ENCODE measurements around the gene CDH15. TPM values are rescaled to one million over a fixed set of nuclear protein-coding genes. Genes with fewer than 3 reads are reported as not detected.

The CDH15 gene
- total and polyA plus RNA-seq, 2 of the 13 experiments (the other 11 are each of a cell fraction or from before 2014, with no cell fraction given), result 0.74 to 2.2 TPM

DNA sequence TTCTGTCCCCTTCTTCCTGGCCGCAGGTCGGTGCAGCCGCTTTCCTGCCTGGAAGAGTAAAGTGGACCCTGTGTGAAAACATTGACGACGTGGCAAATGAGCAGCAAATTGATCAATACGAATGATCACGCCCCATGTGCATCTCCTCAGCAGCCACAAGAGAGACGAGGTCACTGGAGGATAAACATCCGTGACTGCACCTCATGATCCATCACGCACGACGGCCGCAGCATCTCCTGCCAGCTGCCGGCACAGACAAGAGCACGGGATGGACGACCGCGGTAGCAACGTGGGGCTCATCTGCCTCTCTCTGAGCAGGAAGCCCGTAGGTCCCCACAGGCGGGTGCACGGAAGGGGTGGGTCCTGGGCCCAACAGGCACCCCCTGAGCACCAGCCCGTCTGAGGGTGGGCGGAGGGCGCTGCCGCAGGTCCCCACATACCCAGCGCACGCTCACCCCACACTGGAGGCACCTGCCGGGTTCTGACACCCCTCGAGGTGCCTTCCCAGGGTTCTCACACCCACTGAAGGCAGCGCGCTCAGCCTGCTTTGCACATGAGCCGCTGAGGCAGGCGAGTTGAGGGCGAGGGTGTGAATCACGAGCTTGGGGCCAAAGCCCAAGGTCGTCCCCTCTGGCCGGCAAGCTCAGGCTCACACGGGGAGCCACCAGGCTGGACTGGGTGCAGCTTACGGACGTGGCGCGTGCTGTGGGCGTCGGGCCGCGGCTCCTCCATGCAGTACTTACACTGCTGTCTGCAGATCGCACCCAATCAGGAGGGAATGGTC lies 12.3 kb upstream of the CDH15 start (continued):
- TF ChIP-seq ZNF713 (CRISPR knock-in tag; IDR thresholded peaks at IDR 0.05), result no peak
- no peak; the same call in none of the 2 replicates for TF ChIP-seq ZNF460 (CRISPR knock-in tag; IDR thresholded peaks at IDR 0.05; ENCODE audit: borderline replicate concordance)
- no peak for TF ChIP-seq CENPX (CRISPR knock-in tag; IDR thresholded peaks at IDR 0.05)
- TF ChIP-seq ZNF549 (CRISPR knock-in tag; IDR thresholded peaks at IDR 0.05), result no peak
- TF ChIP-seq, protein P1, sequence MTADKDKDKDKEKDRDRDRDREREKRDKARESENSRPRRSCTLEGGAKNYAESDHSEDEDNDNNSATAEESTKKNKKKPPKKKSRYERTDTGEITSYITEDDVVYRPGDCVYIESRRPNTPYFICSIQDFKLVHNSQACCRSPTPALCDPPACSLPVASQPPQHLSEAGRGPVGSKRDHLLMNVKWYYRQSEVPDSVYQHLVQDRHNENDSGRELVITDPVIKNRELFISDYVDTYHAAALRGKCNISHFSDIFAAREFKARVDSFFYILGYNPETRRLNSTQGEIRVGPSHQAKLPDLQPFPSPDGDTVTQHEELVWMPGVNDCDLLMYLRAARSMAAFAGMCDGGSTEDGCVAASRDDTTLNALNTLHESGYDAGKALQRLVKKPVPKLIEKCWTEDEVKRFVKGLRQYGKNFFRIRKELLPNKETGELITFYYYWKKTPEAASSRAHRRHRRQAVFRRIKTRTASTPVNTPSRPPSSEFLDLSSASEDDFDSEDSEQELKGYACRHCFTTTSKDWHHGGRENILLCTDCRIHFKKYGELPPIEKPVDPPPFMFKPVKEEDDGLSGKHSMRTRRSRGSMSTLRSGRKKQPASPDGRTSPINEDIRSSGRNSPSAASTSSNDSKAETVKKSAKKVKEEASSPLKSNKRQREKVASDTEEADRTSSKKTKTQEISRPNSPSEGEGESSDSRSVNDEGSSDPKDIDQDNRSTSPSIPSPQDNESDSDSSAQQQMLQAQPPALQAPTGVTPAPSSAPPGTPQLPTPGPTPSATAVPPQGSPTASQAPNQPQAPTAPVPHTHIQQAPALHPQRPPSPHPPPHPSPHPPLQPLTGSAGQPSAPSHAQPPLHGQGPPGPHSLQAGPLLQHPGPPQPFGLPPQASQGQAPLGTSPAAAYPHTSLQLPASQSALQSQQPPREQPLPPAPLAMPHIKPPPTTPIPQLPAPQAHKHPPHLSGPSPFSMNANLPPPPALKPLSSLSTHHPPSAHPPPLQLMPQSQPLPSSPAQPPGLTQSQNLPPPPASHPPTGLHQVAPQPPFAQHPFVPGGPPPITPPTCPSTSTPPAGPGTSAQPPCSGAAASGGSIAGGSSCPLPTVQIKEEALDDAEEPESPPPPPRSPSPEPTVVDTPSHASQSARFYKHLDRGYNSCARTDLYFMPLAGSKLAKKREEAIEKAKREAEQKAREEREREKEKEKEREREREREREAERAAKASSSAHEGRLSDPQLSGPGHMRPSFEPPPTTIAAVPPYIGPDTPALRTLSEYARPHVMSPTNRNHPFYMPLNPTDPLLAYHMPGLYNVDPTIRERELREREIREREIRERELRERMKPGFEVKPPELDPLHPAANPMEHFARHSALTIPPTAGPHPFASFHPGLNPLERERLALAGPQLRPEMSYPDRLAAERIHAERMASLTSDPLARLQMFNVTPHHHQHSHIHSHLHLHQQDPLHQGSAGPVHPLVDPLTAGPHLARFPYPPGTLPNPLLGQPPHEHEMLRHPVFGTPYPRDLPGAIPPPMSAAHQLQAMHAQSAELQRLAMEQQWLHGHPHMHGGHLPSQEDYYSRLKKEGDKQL (CRISPR knock-in tag; IDR thresholded peaks at IDR 0.05; ENCODE audit: low read depth), result peak; percentile 35; the same call in 1 of the 2 replicates
- no peak for TF ChIP-seq ZFP1 (CRISPR knock-in tag; IDR thresholded peaks at IDR 0.05)
- peak; percentile 59; the same call in 1 of the 2 replicates for TF ChIP-seq JUN (CRISPR knock-in tag; IDR thresholded peaks at IDR 0.05)
- TF ChIP-seq, protein P2, sequence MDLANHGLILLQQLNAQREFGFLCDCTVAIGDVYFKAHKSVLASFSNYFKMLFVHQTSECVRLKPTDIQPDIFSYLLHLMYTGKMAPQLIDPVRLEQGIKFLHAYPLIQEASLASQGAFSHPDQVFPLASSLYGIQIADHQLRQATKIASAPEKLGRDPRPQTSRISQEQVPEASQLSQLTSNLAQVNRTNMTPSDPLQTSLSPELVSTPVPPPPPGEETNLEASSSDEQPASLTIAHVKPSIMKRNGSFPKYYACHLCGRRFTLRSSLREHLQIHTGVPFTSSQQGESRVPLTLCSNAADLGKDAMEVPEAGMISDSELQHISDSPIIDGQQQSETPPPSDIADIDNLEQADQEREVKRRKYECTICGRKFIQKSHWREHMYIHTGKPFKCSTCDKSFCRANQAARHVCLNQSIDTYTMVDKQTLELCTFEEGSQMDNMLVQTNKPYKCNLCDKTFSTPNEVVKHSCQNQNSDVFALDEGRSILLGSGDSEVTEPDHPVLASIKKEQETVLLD (CRISPR knock-in tag; IDR thresholded peaks at IDR 0.05; ENCODE audit: low read depth), result no peak
- TF ChIP-seq, protein P3, sequence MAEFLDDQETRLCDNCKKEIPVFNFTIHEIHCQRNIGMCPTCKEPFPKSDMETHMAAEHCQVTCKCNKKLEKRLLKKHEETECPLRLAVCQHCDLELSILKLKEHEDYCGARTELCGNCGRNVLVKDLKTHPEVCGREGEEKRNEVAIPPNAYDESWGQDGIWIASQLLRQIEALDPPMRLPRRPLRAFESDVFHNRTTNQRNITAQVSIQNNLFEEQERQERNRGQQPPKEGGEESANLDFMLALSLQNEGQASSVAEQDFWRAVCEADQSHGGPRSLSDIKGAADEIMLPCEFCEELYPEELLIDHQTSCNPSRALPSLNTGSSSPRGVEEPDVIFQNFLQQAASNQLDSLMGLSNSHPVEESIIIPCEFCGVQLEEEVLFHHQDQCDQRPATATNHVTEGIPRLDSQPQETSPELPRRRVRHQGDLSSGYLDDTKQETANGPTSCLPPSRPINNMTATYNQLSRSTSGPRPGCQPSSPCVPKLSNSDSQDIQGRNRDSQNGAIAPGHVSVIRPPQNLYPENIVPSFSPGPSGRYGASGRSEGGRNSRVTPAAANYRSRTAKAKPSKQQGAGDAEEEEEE (CRISPR knock-in tag; IDR thresholded peaks at IDR 0.05; ENCODE audit: borderline replicate concordance), result no peak
- no peak for TF ChIP-seq ADNP (CRISPR knock-in tag; IDR thresholded peaks at IDR 0.05)
- TF ChIP-seq, protein P4, sequence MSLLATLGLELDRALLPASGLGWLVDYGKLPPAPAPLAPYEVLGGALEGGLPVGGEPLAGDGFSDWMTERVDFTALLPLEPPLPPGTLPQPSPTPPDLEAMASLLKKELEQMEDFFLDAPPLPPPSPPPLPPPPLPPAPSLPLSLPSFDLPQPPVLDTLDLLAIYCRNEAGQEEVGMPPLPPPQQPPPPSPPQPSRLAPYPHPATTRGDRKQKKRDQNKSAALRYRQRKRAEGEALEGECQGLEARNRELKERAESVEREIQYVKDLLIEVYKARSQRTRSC (CRISPR knock-in tag; IDR thresholded peaks at IDR 0.05; ENCODE audit: low read depth), result peak; percentile 59; the same call in 1 of the 2 replicates
- TF ChIP-seq ZNF501 (CRISPR knock-in tag; IDR thresholded peaks at IDR 0.05), result peak; percentile 87; the same call in 1 of the 2 replicates
- no peak; the same call in 1 of the 2 replicates for TF ChIP-seq MTF1 (CRISPR knock-in tag; IDR thresholded peaks at IDR 0.05)
- TF ChIP-seq SOX13 (IDR thresholded peaks at IDR 0.05), result no peak
- peak in 1 of 2 experiments; percentile 49; a peak in 1 of 4 replicates for TF ChIP-seq SOX13 (CRISPR knock-in tag; conservative IDR thresholded peaks at IDR 0.05 in 1 of 2, IDR thresholded peaks at IDR 0.05 in 1 of 2)
- TF ChIP-seq AHR (CRISPR knock-in tag; IDR thresholded peaks at IDR 0.05), result peak; percentile 64; the same call in 1 of the 2 replicates
- TF ChIP-seq, protein P5, sequence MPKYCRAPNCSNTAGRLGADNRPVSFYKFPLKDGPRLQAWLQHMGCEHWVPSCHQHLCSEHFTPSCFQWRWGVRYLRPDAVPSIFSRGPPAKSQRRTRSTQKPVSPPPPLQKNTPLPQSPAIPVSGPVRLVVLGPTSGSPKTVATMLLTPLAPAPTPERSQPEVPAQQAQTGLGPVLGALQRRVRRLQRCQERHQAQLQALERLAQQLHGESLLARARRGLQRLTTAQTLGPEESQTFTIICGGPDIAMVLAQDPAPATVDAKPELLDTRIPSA (CRISPR knock-in tag; IDR thresholded peaks at IDR 0.05; ENCODE audit: borderline replicate concordance), result no peak
- TF ChIP-seq POLR2A (IDR thresholded peaks at IDR 0.05; ENCODE audit: insufficient read depth in 1 of 2, low read depth in 2 of 2, low read length in 2 of 2), result no peak
